Calu3 (cell line): ENCODE data around the gene PDK2. TPM values are rescaled to one million over a fixed set of nuclear protein-coding genes. Genes with fewer than 3 reads are reported as not detected.

Source experiments
- BruUV-seq: library from RNA; stranded (reverse); fragments of 400-500 nt; replicated peaks from 2 replicates; lab custom pipeline; 2021; lab: Mats Ljungman, UMichigan
- CTCF ChIA-PET: fragments of 300-600 bp; sonication (Branson Sonifier 250); formaldehyde crosslinking; loops from one replicate; lab custom pipeline; 2022; ENCODE audit warnings: antibody characterized with exemption; lab: Charles Lee
- DNase-seq: peaks from one replicate; pipeline ENCODE4 v3.0.0; 2022
- H3K27ac Mint-ChIP-seq: one replicate; pipeline ENCODE4 v1.8.0; 2022; ENCODE audit warnings: mixed read lengths; ENCODE audit not compliant: unreplicated experiment
- H3K27me3 Mint-ChIP-seq: one replicate; pipeline ENCODE4 v1.8.0; 2022; ENCODE audit warnings: mixed read lengths; ENCODE audit not compliant: unreplicated experiment
- H3K36me3 Mint-ChIP-seq: one replicate; pipeline ENCODE4 v1.8.0; 2022; ENCODE audit warnings: mild to moderate bottlenecking, moderate library complexity, mixed read lengths; ENCODE audit not compliant: insufficient read depth, unreplicated experiment
- H3K4me1 Mint-ChIP-seq: one replicate; pipeline ENCODE4 v1.8.0; 2022; ENCODE audit warnings: mild to moderate bottlenecking, low read depth, mixed read lengths; ENCODE audit not compliant: unreplicated experiment
- H3K4me3 Mint-ChIP-seq: one replicate; pipeline ENCODE4 v1.8.0; 2022; ENCODE audit warnings: mild to moderate bottlenecking, low read depth, moderate library complexity, mixed read lengths; ENCODE audit not compliant: unreplicated experiment
- H3K9me3 Mint-ChIP-seq: one replicate; pipeline ENCODE4 v1.8.0; 2022; ENCODE audit warnings: low read depth, mixed read lengths; ENCODE audit not compliant: unreplicated experiment
- intact Hi-C: fragments of 100-400 bp; cut with micrococcal nuclease; formaldehyde crosslinking; loops from one replicate; pipeline ENCODE4 v1.10.0; 2022; ENCODE audit not compliant: unreplicated experiment
- total RNA-seq: library from RNA; stranded (reverse); gene quantifications from 2 replicates; pipeline ENCODE4 v1.2.3, GENCODE V29; 2022
- TF ChIP-seq, protein P1 (sequence below): fragments of 200-600 bp; IDR thresholded peaks from one replicate; pipeline ENCODE4 v1.8.0; 2022; ENCODE audit warnings: antibody characterized with exemption; ENCODE audit not compliant: unreplicated experiment

PDK2 gene
- total RNA-seq, 1 experiment from 2014 or later, result 29.5 TPM

DNA sequence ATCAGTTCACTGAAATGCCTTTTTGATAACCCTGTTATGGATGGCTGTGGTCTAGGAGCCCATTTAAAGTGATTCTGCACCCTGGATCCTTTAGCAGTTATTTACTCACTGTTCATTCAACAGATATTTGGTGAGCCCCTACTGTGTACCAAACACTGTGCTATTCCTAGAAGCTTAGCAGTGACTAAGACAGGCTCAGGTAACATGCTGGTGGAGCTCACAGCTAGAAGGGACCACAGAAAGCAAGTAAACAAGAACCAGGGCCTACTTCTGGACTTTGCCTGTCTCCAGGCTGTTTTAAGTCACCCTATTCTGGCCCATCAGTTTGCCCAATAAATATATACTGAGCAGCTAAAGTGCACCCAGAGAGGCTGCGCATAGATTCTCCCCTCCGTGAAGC lies 28.2 kb upstream of the PDK2 start:
- H3K27ac Mint-ChIP-seq, result peak overlapping the region; percentile 87
- TF ChIP-seq, protein P1, sequence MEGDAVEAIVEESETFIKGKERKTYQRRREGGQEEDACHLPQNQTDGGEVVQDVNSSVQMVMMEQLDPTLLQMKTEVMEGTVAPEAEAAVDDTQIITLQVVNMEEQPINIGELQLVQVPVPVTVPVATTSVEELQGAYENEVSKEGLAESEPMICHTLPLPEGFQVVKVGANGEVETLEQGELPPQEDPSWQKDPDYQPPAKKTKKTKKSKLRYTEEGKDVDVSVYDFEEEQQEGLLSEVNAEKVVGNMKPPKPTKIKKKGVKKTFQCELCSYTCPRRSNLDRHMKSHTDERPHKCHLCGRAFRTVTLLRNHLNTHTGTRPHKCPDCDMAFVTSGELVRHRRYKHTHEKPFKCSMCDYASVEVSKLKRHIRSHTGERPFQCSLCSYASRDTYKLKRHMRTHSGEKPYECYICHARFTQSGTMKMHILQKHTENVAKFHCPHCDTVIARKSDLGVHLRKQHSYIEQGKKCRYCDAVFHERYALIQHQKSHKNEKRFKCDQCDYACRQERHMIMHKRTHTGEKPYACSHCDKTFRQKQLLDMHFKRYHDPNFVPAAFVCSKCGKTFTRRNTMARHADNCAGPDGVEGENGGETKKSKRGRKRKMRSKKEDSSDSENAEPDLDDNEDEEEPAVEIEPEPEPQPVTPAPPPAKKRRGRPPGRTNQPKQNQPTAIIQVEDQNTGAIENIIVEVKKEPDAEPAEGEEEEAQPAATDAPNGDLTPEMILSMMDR, result no peak
- CTCF ChIA-PET, result interaction anchor here (1.0 to 1.8 kb wide), 4 partner anchors 13 to 39 kb away, joined by 3 to 9 read pairs (median 4); no protein-coding TSS in a partner anchor
- no TSS peak for BruUV-seq
- peaks cover 98% of the 10 kb centered on the region for H3K36me3 Mint-ChIP-seq
- H3K4me3 Mint-ChIP-seq, result no peak overlapping the region
- intact Hi-C loops, result no loop called here
- no peaks in the 10 kb centered on the region for H3K9me3 Mint-ChIP-seq
- H3K4me1 Mint-ChIP-seq, result peaks cover 64% of the 10 kb centered on the region
- H3K27me3 Mint-ChIP-seq, result no peaks in the 10 kb centered on the region
- DNase-seq, result no peak

DNA sequence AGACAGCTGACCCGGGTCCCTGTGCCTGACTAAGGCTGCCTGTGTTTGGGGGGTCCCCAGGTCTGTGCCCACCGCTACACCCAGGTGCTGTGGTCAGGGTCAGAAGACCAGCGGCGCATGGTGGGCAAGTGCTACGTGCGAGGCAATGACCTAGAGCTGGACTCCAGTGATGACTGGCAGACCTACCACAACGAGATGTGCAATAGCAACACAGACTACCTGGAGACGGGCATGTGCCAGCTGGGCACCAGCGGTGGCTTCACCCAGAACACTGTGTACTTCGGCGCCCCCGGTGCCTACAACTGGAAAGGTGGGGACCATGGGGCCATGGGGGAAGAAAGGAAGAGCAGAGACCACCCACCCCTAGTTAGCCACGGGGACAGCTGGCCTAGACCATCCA lies 27.2 kb upstream of the PDK2 start:
- BruUV-seq, result no TSS peak
- no peak for DNase-seq
- no peaks in the 10 kb centered on the region for H3K9me3 Mint-ChIP-seq
- CTCF ChIA-PET, result no interaction called here
- H3K4me1 Mint-ChIP-seq, result peaks cover 56% of the 10 kb centered on the region
- intact Hi-C loops, result no loop called here
- TF ChIP-seq, protein P1, result no peak
- no peak overlapping the region for H3K4me3 Mint-ChIP-seq
- H3K27ac Mint-ChIP-seq, result no peak overlapping the region
- H3K27me3 Mint-ChIP-seq, result no peaks in the 10 kb centered on the region
- H3K36me3 Mint-ChIP-seq, result peaks cover 99% of the 10 kb centered on the region

DNA sequence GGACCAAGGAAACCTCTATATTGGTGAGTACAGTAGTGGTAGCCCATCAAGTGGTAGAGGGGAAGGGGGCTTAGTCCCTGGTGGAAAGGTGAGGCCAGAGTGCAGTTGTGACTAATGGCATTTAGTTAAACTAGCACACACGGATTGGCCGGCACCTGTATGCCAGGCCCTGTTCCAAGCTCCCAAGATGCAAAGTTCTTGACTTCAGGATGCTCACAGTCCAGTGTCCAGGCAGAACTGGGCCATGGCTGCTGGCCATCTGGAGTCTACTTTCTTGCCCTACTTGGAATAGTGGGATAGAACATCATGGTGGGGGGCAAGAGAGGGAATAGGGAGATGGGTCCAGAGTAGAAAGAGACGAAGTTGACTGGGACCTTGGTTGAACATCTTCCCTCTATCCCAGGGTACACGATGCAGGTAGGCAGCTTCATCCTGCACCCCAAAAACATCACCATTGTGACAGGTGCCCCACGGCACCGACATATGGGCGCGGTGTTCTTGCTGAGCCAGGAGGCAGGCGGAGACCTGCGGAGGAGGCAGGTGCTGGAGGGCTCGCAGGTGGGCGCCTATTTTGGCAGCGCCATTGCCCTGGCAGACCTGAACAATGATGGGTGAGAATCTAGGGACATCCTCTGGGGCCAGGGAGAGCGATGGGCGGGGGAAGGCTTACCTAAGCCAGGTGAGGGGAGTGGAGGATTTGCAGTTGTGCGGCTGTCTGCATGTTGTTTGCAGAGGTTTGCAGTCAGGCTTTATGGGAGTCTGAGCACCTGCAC lies 24.1 kb upstream of the PDK2 start:
- intact Hi-C loops, result no loop called here
- no peak overlapping the region for H3K4me3 Mint-ChIP-seq

DNA sequence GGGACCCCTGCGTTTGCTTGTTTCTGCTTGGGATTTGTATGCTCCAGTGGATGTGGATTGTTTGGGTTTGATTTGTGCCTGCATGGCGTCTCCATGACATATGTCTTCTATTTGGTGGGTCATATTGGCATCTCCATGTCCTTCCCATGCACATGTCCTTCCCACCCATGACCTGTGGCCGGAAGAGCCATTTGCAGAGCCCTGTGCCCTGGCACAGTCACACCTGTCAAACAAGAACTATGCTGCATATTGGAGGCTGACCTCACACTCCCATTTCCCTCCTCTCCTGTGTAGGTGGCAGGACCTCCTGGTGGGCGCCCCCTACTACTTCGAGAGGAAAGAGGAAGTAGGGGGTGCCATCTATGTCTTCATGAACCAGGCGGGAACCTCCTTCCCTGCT lies 23.5 kb upstream of the PDK2 start:
- no TSS peak for BruUV-seq
- Mint-ChIP-seq H3K36me3 (peaks cover 100% of the 10 kb centered on the region), H3K4me3 (no peak overlapping the region), H3K27ac (peak overlapping the region; percentile 33), H3K9me3 (no peaks in the 10 kb centered on the region), H3K27me3 (no peaks in the 10 kb centered on the region), H3K4me1 (peaks cover 35% of the 10 kb centered on the region)
- intact Hi-C loops, result no loop called here
- TF ChIP-seq, protein P1, result no peak
- no peak for DNase-seq
- CTCF ChIA-PET, result no interaction called here

More for the DNA sequence above, 24.1 kb upstream of the PDK2 start:
- peaks cover 41% of the 10 kb centered on the region for H3K4me1 Mint-ChIP-seq
- H3K27me3 Mint-ChIP-seq, result no peaks in the 10 kb centered on the region
- H3K36me3 Mint-ChIP-seq, result peaks cover 100% of the 10 kb centered on the region
- BruUV-seq, result no TSS peak
- H3K27ac Mint-ChIP-seq, result peak overlapping the region; percentile 33
- CTCF ChIA-PET, result interaction anchor here (2.3 kb wide), 1 partner anchor 9 kb away, joined by 6 read pairs; no protein-coding TSS in a partner anchor
- no peak for DNase-seq
- TF ChIP-seq, protein P1, result no peak
- no peaks in the 10 kb centered on the region for H3K9me3 Mint-ChIP-seq
